Upper lobe of left lung (tissue), 4 donors: Measurements from ENCODE around the gene XYLT1.
"Not testable (repeated sequence)": the region's sequence is repeated elsewhere in the genome, so short reads cannot be mapped to it uniquely, and the experiment has no call there.

ENCODE experiments used
- CTCF ChIP-seq, 6 experiments: fragments of 450-650 bp in 4 of 6; fragments of 200-600 bp in 2 of 6; sonication (generic) in 2 of 6; IDR thresholded peaks; one replicate each; pipeline ENCODE4 v1.5.1; 2016 to 2019; ENCODE audit warnings: antibody characterized with exemption in 6 of 6
- EP300 ChIP-seq, 4 donors: sonication (generic); formaldehyde crosslinking; IDR thresholded peaks; one replicate each; pipeline ENCODE4 v1.5.1; 2017; ENCODE audit warnings: antibody characterized with exemption in 4 of 4, control low read depth in 2 of 4
- POLR2A ChIP-seq, 4 donors: fragments of 450-650 bp; IDR thresholded peaks; one replicate each; pipeline ENCODE4 v1.5.1; 2016 to 2017; ENCODE audit warnings: antibody characterized with exemption in 4 of 4, mild to moderate bottlenecking in 2 of 4
- POLR2AphosphoS5 ChIP-seq, 2 donors: sonication (generic); formaldehyde crosslinking; IDR thresholded peaks; one replicate each; pipeline ENCODE4 v1.5.1; 2017; ENCODE audit warnings: antibody characterized with exemption in 2 of 2

DNA sequence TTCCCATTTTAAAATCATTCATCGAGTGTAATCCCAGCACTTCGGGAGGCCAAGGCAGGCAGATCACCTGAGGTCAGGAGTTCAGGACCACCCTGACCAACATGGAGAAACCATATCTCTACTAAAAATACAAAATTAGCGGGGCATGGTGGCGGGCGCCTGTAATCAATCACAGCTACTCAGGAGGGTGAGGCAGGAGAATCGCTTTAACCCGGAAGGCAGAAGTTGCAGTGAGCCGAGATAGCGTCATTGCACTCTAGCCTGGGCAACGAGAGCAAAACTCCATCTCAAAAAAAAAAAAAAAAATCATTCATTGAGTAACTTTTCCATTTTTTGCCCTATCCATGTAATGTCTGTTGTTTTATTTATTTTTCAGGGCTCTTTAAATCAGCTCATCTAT, 135.4 kb downstream of the XYLT1 start:
- TF ChIP-seq POLR2AphosphoS5, CTCF, POLR2A, EP300 (IDR thresholded peaks at IDR 0.05): not testable (repeated sequence)
